Caco-2 (cell line): ENCODE data around the gene DPEP2. TPM values are rescaled to one million over a fixed set of nuclear protein-coding genes. Genes with fewer than 3 reads are reported as not detected.
"Not testable (repeated sequence)": the region's sequence is repeated elsewhere in the genome, so short reads cannot be mapped to it uniquely, and the experiment has no call there.

Experiments
- BruUV-seq: library from RNA; stranded (reverse); fragments of 400-500 nt; replicated peaks from 2 replicates; lab custom pipeline; 2021; lab: Mats Ljungman, UMichigan
- CTCF ChIA-PET: fragments of 300-600 bp; sonication (Branson Sonifier 250); formaldehyde crosslinking; loops from one replicate; lab custom pipeline; 2022; ENCODE audit warnings: antibody characterized with exemption; lab: Charles Lee
- POLR2A ChIA-PET: fragments of 300-600 bp; sonication (Branson Sonifier 250); formaldehyde crosslinking; loops from one replicate; lab custom pipeline; 2022; ENCODE audit warnings: antibody characterized with exemption; lab: Charles Lee
- DNase-seq, 2 experiments: peaks; one replicate each; pipeline versions ENCODE4 v3.0.0 to v3.0.0-alpha.2; 2020 to 2022
- H3K27me3 ChIP-seq: replicated peaks from 2 replicates; pipeline ENCODE4 v1.6.0; 2011; ENCODE audit warnings: low read length; ENCODE audit not compliant: control insufficient read depth, insufficient read depth
- H3K36me3 ChIP-seq: 2 replicates; pipeline ENCODE4 v1.5.1; 2011; ENCODE audit warnings: low read length; ENCODE audit not compliant: control insufficient read depth, insufficient read depth
- H3K4me1 ChIP-seq: fragments of 250-450 bp; sonication (Bioruptor Pico); 2 replicates; pipeline ENCODE4 v1.5.1; 2020; ENCODE audit warnings: mild to moderate bottlenecking
- H3K4me3 ChIP-seq: 2 replicates; pipeline ENCODE4 v1.5.1; 2011; ENCODE audit warnings: low read depth, mild to moderate bottlenecking, control low read depth, low read length
- H3K9me3 ChIP-seq: fragments of 250-450 bp; sonication (Bioruptor Pico); 2 replicates; pipeline ENCODE4 v1.5.1; 2020; ENCODE audit warnings: mild to moderate bottlenecking, moderate library complexity
- H3K27ac Mint-ChIP-seq: one replicate; pipeline ENCODE4 v1.8.0; 2022; ENCODE audit warnings: mixed read lengths; ENCODE audit not compliant: unreplicated experiment
- H3K27me3 Mint-ChIP-seq: one replicate; pipeline ENCODE4 v1.8.0; 2022; ENCODE audit warnings: mixed read lengths; ENCODE audit not compliant: insufficient read depth, unreplicated experiment
- H3K36me3 Mint-ChIP-seq: one replicate; pipeline ENCODE4 v1.8.0; 2022; ENCODE audit warnings: mild to moderate bottlenecking, mixed read lengths; ENCODE audit not compliant: insufficient read depth, unreplicated experiment
- H3K4me1 Mint-ChIP-seq: one replicate; pipeline ENCODE4 v1.8.0; 2022; ENCODE audit warnings: low read depth, mixed read lengths; ENCODE audit not compliant: unreplicated experiment
- H3K4me3 Mint-ChIP-seq: one replicate; pipeline ENCODE4 v1.8.0; 2022; ENCODE audit warnings: mild to moderate bottlenecking, moderate library complexity, mixed read lengths; ENCODE audit not compliant: unreplicated experiment
- H3K9me3 Mint-ChIP-seq: one replicate; pipeline ENCODE4 v1.8.0; 2022; ENCODE audit warnings: mixed read lengths; ENCODE audit not compliant: unreplicated experiment
- CTCF ChIP-seq, 2 experiments: fragments of 200-600 bp in 1 of 2; IDR thresholded peaks; 1 replicate in 1 of 2; 2 replicates in 1 of 2; pipeline versions ENCODE4 v1.5.1 to v1.8.0; 2011 to 2022; ENCODE audit warnings: antibody characterized with exemption in 1 of 2, control low read depth in 1 of 2, inconsistent platforms in 1 of 2, low read depth in 1 of 2, low read length in 1 of 2, mild to moderate bottlenecking in 1 of 2, moderate library complexity in 1 of 2; ENCODE audit not compliant: insufficient read depth in 1 of 2, severe bottlenecking in 1 of 2, unreplicated experiment in 1 of 2
- intact Hi-C: fragments of 100-400 bp; cut with micrococcal nuclease; formaldehyde crosslinking; loops from one replicate; pipeline ENCODE4 v1.10.0; 2022; ENCODE audit not compliant: unreplicated experiment
- total RNA-seq: library from RNA; stranded (reverse); gene quantifications from 2 replicates; pipeline ENCODE4 v1.2.3, GENCODE V29; 2022

DPEP2 gene
- total RNA-seq, 1 experiment from 2014 or later, result not detected

- peaks cover 27% of the 10 kb centered on the region for H3K36me3 Mint-ChIP-seq
- no peaks in the 10 kb centered on the region for H3K4me1 Mint-ChIP-seq
- POLR2A ChIA-PET, result no interaction called here
- CTCF ChIA-PET, result interaction anchor here (0.7 to 0.8 kb wide), 2 partner anchors 13 to 30 kb away, joined by 3 read pairs; no protein-coding TSS in a partner anchor
- BruUV-seq, result no TSS peak
- intact Hi-C loops, result no loop called here
- H3K4me3 ChIP-seq, result no peak overlapping the region
- no peaks in the 10 kb centered on the region for H3K36me3 ChIP-seq
- no peaks in the 10 kb centered on the region for H3K9me3 Mint-ChIP-seq
- no peaks in the 10 kb centered on the region for H3K27me3 ChIP-seq
- H3K27me3 Mint-ChIP-seq, result no peaks in the 10 kb centered on the region
- H3K9me3 ChIP-seq, result no peaks in the 10 kb centered on the region
- TF ChIP-seq CTCF (IDR thresholded peaks at IDR 0.05; ENCODE audit: insufficient read depth in 1 of 2, low read depth in 1 of 2, low read length in 1 of 2, severe bottlenecking in 1 of 2, unreplicated experiment in 1 of 2), result no peak
- DNase-seq, result no peak
- no peak overlapping the region for H3K4me3 Mint-ChIP-seq
- H3K4me1 ChIP-seq, result no peaks in the 10 kb centered on the region
- no peak overlapping the region for H3K27ac Mint-ChIP-seq
These were observed 35.9 kb upstream of the DPEP2 start for GRCh38 chr16:68035227-68035626.

DNA sequence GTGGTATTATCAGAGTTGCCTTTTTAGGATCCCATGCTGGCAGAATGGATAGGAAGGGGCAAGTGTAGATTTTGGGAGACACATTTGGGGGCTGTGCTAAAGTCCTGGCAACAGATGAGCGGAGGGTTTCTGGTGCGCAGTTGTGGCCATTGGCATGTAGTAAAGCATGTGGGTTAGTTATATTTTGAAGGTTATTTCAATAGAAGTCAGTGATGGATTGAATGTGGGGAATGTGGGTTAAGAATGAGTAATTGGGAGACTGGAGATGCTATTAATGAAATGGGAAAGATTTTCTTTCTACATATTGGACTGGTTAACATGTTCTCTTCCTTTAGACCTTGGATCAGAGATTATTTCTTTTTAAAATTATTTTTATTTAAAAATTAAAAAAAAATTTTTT lies 33.8 kb upstream of the DPEP2 start:
- H3K9me3 ChIP-seq, result no peaks in the 10 kb centered on the region
- no peak for DNase-seq
- no peaks in the 10 kb centered on the region for H3K4me1 ChIP-seq
- ChIA-PET POLR2A (no interaction called here), CTCF (no interaction called here)
- no peaks in the 10 kb centered on the region for H3K4me1 Mint-ChIP-seq
- intact Hi-C loops, result no loop called here
- no peaks in the 10 kb centered on the region for H3K27me3 Mint-ChIP-seq
- H3K4me3 ChIP-seq, result no peak overlapping the region
- BruUV-seq, result no TSS peak
- no peak for TF ChIP-seq CTCF (IDR thresholded peaks at IDR 0.05; ENCODE audit: insufficient read depth in 1 of 2, low read depth in 1 of 2, low read length in 1 of 2, severe bottlenecking in 1 of 2, unreplicated experiment in 1 of 2)
- H3K9me3 Mint-ChIP-seq, result no peaks in the 10 kb centered on the region
- no peak overlapping the region for H3K4me3 Mint-ChIP-seq
- no peaks in the 10 kb centered on the region for H3K27me3 ChIP-seq
- H3K36me3 ChIP-seq, result no peaks in the 10 kb centered on the region; the same call in none of the 2 replicates
- no peak overlapping the region for H3K27ac Mint-ChIP-seq
- peaks cover 17% of the 10 kb centered on the region for H3K36me3 Mint-ChIP-seq

DNA sequence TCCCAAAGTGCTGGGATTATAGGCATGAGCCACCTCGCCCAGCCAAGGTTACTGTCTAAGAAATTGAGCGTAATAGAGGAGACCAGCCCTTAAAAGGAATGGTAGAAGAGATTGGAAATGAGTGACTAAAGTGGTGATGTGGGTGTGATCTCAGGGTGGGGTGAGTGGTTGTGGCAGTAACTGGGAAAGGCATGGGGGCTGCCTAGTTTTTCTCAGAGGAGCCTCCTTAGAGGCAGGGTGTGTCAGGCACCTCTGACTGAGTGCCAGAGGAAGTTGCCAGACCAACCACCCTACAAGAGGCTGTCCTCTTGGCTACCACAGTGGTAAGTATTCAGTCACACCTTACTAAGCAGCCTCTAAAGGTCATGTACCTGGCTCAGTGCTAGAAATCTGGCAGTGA lies 32.7 kb upstream of the DPEP2 start:
- no peaks in the 10 kb centered on the region for H3K4me1 ChIP-seq
- intact Hi-C loops, result no loop called here
- no peak overlapping the region for H3K4me3 ChIP-seq
- no peaks in the 10 kb centered on the region; the same call in none of the 2 replicates for H3K36me3 ChIP-seq
- H3K9me3 ChIP-seq, result no peaks in the 10 kb centered on the region
- Mint-ChIP-seq H3K27ac (peak overlapping the region; percentile 19), H3K4me1 (no peaks in the 10 kb centered on the region), H3K27me3 (no peaks in the 10 kb centered on the region), H3K9me3 (no peaks in the 10 kb centered on the region), H3K36me3 (peaks cover 12% of the 10 kb centered on the region), H3K4me3 (no peak overlapping the region)
- DNase-seq, result no peak
- no peak for TF ChIP-seq CTCF (IDR thresholded peaks at IDR 0.05; ENCODE audit: insufficient read depth in 1 of 2, low read depth in 1 of 2, low read length in 1 of 2, severe bottlenecking in 1 of 2, unreplicated experiment in 1 of 2)
- ChIA-PET CTCF (no interaction called here), POLR2A (interaction anchor here (0.7 kb wide), 1 partner anchor 134 kb away, joined by 3 read pairs; no protein-coding TSS in a partner anchor)
- BruUV-seq, result no TSS peak
- no peaks in the 10 kb centered on the region for H3K27me3 ChIP-seq

GRCh38 chr16:68030108-68030507 lies 30.8 kb upstream of the DPEP2 start:
- H3K36me3 Mint-ChIP-seq, H3K4me3 Mint-ChIP-seq, H3K4me3 ChIP-seq, BruUV-seq, H3K4me1 Mint-ChIP-seq, H3K36me3 ChIP-seq, H3K9me3 ChIP-seq, intact Hi-C loops, H3K27me3 Mint-ChIP-seq, H3K9me3 Mint-ChIP-seq, H3K27ac Mint-ChIP-seq, DNase-seq, H3K4me1 ChIP-seq, H3K27me3 ChIP-seq, POLR2A ChIA-PET: not testable (repeated sequence)
- CTCF ChIA-PET, result interaction anchor here (2.7 kb wide), 1 partner anchor 10 kb away, joined by 6 read pairs; no protein-coding TSS in a partner anchor
